CD4-positive, alpha-beta T cell treated with Interleukin-1 beta for 1 hour (primary cell): ENCODE measurements around the gene RGS12.

Experiments
- DNase-seq, 2 donors: peaks; one replicate each; pipeline ENCODE4 v3.0.0-alpha.2; 2020 to 2022

The RGS12 gene

GRCh38 chr4:3255611-3256186 is 37.1 kb upstream of the RGS12 start:
- no peak for DNase-seq

GRCh38 chr4:3256230-3257102 is 36.4 kb upstream of the RGS12 start:
- DNase-seq = no peak

- DNase-seq = no peak
These were observed 35.7 kb upstream of the RGS12 start for GRCh38 chr4:3257103-3257555.

GRCh38 chr4:3257556-3258482 is 35.0 kb upstream of the RGS12 start:
- DNase-seq = no peak

GRCh38 chr4:3261411-3262207 is 31.2 kb upstream of the RGS12 start:
- DNase-seq = no peak

- DNase-seq = no peak
These were observed 30.4 kb upstream of the RGS12 start for GRCh38 chr4:3262208-3263052.

- DNase-seq = no peak
These were observed 29.6 kb upstream of the RGS12 start for GRCh38 chr4:3263053-3263875.

GRCh38 chr4:3263876-3264193 is 29.0 kb upstream of the RGS12 start:
- no peak for DNase-seq

- no peak for DNase-seq
These were observed 26.7 kb upstream of the RGS12 start for GRCh38 chr4:3266076-3266475.

GRCh38 chr4:3267576-3268394 is 25.0 kb upstream of the RGS12 start:
- DNase-seq = no peak

- DNase-seq = no peak
These were observed 24.3 kb upstream of the RGS12 start for GRCh38 chr4:3268395-3269104.

- DNase-seq = no peak
These were observed 23.5 kb upstream of the RGS12 start for GRCh38 chr4:3269105-3269927.

GRCh38 chr4:3269991-3270611 is 22.7 kb upstream of the RGS12 start:
- DNase-seq = no peak

- DNase-seq = no peak
These were observed 21.7 kb upstream of the RGS12 start for GRCh38 chr4:3271131-3271530.

- no peak for DNase-seq
These were observed 15.8 kb upstream of the RGS12 start for GRCh38 chr4:3276986-3277385.

- no peak for DNase-seq
These were observed 12.4 kb upstream of the RGS12 start for GRCh38 chr4:3280466-3280865.

GRCh38 chr4:3283483-3283882 is 9.3 kb upstream of the RGS12 start:
- no peak for DNase-seq

GRCh38 chr4:3283916-3284315 is 8.9 kb upstream of the RGS12 start:
- no peak for DNase-seq
